Activated naive CD8-positive, alpha-beta T cell treated with anti-CD3 and anti-CD28 coated beads, Interleukin-2, amount 50 U/mL, for 24 hours (primary cell): ENCODE measurements around the gene AIDA.

Experiments used
- ATAC-seq: fragments of 150-1000 bp; cut with Tn5 transposase; one replicate; pipeline ENCODE4 v1.10.0; 2021
- DNase-seq: peaks from one replicate; pipeline ENCODE4 v3.0.0; 2021
- H3K27ac Mint-ChIP-seq: one replicate; pipeline ENCODE4 v1.8.0; 2021; ENCODE audit warnings: mild to moderate bottlenecking, mixed read lengths
- H3K27me3 Mint-ChIP-seq: one replicate; pipeline ENCODE4 v1.8.0; 2021; ENCODE audit warnings: mixed read lengths
- H3K36me3 Mint-ChIP-seq: one replicate; pipeline ENCODE4 v1.8.0; 2021; ENCODE audit warnings: low read depth, mixed read lengths
- H3K4me1 Mint-ChIP-seq: one replicate; pipeline ENCODE4 v1.8.0; 2021; ENCODE audit warnings: mixed read lengths
- H3K4me3 Mint-ChIP-seq: one replicate; pipeline ENCODE4 v1.8.0; 2021; ENCODE audit warnings: mild to moderate bottlenecking, moderate library complexity, mixed read lengths
- H3K9me3 Mint-ChIP-seq: one replicate; pipeline ENCODE4 v1.8.0; 2021; ENCODE audit warnings: mixed read lengths

AIDA gene

GRCh38 chr1:222643606-222643937 is 68.7 kb downstream of the AIDA start:
- Mint-ChIP-seq H3K36me3 (peaks cover 9% of the 10 kb centered on the region), H3K4me1 (peaks cover 24% of the 10 kb centered on the region), H3K9me3 (no peaks in the 10 kb centered on the region), H3K27me3 (no peaks in the 10 kb centered on the region), H3K27ac (peak overlapping the region; percentile 98), H3K4me3 (peak overlapping the region; percentile 94)
- ATAC-seq = no peak
- no peak for DNase-seq

- peaks cover 11% of the 10 kb centered on the region for H3K36me3 Mint-ChIP-seq
- peak overlapping the region; percentile 7 for H3K4me3 Mint-ChIP-seq
- H3K9me3 Mint-ChIP-seq = no peaks in the 10 kb centered on the region
- peaks cover 23% of the 10 kb centered on the region for H3K4me1 Mint-ChIP-seq
- no peaks in the 10 kb centered on the region for H3K27me3 Mint-ChIP-seq
- DNase-seq (no peak), ATAC-seq (no peak)
- H3K27ac Mint-ChIP-seq = peak overlapping the region; percentile 23
Measured at GRCh38 chr1:222642468-222642867, 69.8 kb downstream of the AIDA start.

GRCh38 chr1:222641269-222641948 is 70.9 kb downstream of the AIDA start:
- ATAC-seq (no peak), DNase-seq (no peak)
- Mint-ChIP-seq H3K27ac (no peak overlapping the region), H3K36me3 (peaks cover 10% of the 10 kb centered on the region), H3K27me3 (no peaks in the 10 kb centered on the region), H3K9me3 (no peaks in the 10 kb centered on the region), H3K4me3 (no peak overlapping the region), H3K4me1 (peaks cover 21% of the 10 kb centered on the region)

GRCh38 chr1:222634180-222635013 is 77.9 kb downstream of the AIDA start:
- H3K27me3 Mint-ChIP-seq = no peaks in the 10 kb centered on the region
- peak; percentile 78 for ATAC-seq
- peaks cover 7% of the 10 kb centered on the region for H3K4me1 Mint-ChIP-seq
- H3K27ac Mint-ChIP-seq = no peak overlapping the region
- H3K9me3 Mint-ChIP-seq = no peaks in the 10 kb centered on the region
- no peak overlapping the region for H3K4me3 Mint-ChIP-seq
- H3K36me3 Mint-ChIP-seq = peaks cover 30% of the 10 kb centered on the region
- peak; percentile 63 for DNase-seq

- no peak overlapping the region for H3K4me3 Mint-ChIP-seq
- no peak overlapping the region for H3K27ac Mint-ChIP-seq
- ATAC-seq = no peak
- H3K27me3 Mint-ChIP-seq = no peaks in the 10 kb centered on the region
- H3K9me3 Mint-ChIP-seq = no peaks in the 10 kb centered on the region
- H3K4me1 Mint-ChIP-seq = peaks cover 7% of the 10 kb centered on the region
- no peak for DNase-seq
- H3K36me3 Mint-ChIP-seq = peaks cover 36% of the 10 kb centered on the region
Measured at GRCh38 chr1:222632749-222633148, 79.5 kb downstream of the AIDA start.

GRCh38 chr1:222631611-222632208 is 80.6 kb downstream of the AIDA start:
- H3K4me1 Mint-ChIP-seq = peaks cover 7% of the 10 kb centered on the region
- peaks cover 33% of the 10 kb centered on the region for H3K36me3 Mint-ChIP-seq
- no peak overlapping the region for H3K4me3 Mint-ChIP-seq
- ATAC-seq (no peak), DNase-seq (no peak)
- no peaks in the 10 kb centered on the region for H3K27me3 Mint-ChIP-seq
- no peak overlapping the region for H3K27ac Mint-ChIP-seq
- no peaks in the 10 kb centered on the region for H3K9me3 Mint-ChIP-seq

- H3K4me1 Mint-ChIP-seq = peaks cover 7% of the 10 kb centered on the region
- H3K27ac Mint-ChIP-seq = no peak overlapping the region
- DNase-seq (no peak), ATAC-seq (no peak)
- H3K36me3 Mint-ChIP-seq = peaks cover 35% of the 10 kb centered on the region
- H3K9me3 Mint-ChIP-seq = no peaks in the 10 kb centered on the region
- H3K4me3 Mint-ChIP-seq = no peak overlapping the region
- no peaks in the 10 kb centered on the region for H3K27me3 Mint-ChIP-seq
Measured at GRCh38 chr1:222629921-222630535, 82.3 kb downstream of the AIDA start.

- peaks cover 33% of the 10 kb centered on the region for H3K36me3 Mint-ChIP-seq
- ATAC-seq = no peak
Measured at GRCh38 chr1:222627232-222627631, 85.1 kb downstream of the AIDA start.

GRCh38 chr1:222624214-222624613 is 88.1 kb downstream of the AIDA start:
- Mint-ChIP-seq H3K36me3 (peaks cover 35% of the 10 kb centered on the region), H3K4me3 (no peak overlapping the region), H3K4me1 (peaks cover 21% of the 10 kb centered on the region), H3K27me3 (no peaks in the 10 kb centered on the region), H3K27ac (no peak overlapping the region), H3K9me3 (no peaks in the 10 kb centered on the region)
- no peak for DNase-seq
- ATAC-seq = no peak

More at GRCh38 chr1:222627232-222627631, 85.1 kb downstream of the AIDA start:
- no peak for DNase-seq
- Mint-ChIP-seq H3K4me1 (peaks cover 2% of the 10 kb centered on the region), H3K9me3 (no peaks in the 10 kb centered on the region), H3K4me3 (no peak overlapping the region), H3K27me3 (no peaks in the 10 kb centered on the region), H3K27ac (no peak overlapping the region)

GRCh38 chr1:222623458-222623857 is 88.8 kb downstream of the AIDA start:
- Mint-ChIP-seq H3K27me3 (no peaks in the 10 kb centered on the region), H3K36me3 (peaks cover 30% of the 10 kb centered on the region), H3K4me3 (no peak overlapping the region), H3K4me1 (peaks cover 26% of the 10 kb centered on the region), H3K27ac (no peak overlapping the region), H3K9me3 (no peaks in the 10 kb centered on the region)
- DNase-seq = no peak
- ATAC-seq = no peak

GRCh38 chr1:222622765-222623164 is 89.5 kb downstream of the AIDA start:
- Mint-ChIP-seq H3K9me3 (no peaks in the 10 kb centered on the region), H3K4me1 (peaks cover 26% of the 10 kb centered on the region), H3K27ac (no peak overlapping the region), H3K4me3 (no peak overlapping the region), H3K36me3 (peaks cover 25% of the 10 kb centered on the region), H3K27me3 (no peaks in the 10 kb centered on the region)
- no peak for DNase-seq
- no peak for ATAC-seq

- no peak for DNase-seq
- Mint-ChIP-seq H3K4me1 (peaks cover 28% of the 10 kb centered on the region), H3K36me3 (peaks cover 17% of the 10 kb centered on the region), H3K27ac (no peak overlapping the region), H3K4me3 (no peak overlapping the region), H3K27me3 (peaks cover 1% of the 10 kb centered on the region), H3K9me3 (no peaks in the 10 kb centered on the region)
- ATAC-seq = no peak
Measured at GRCh38 chr1:222620566-222620965, 91.7 kb downstream of the AIDA start.

- Mint-ChIP-seq H3K27me3 (peaks cover 7% of the 10 kb centered on the region), H3K36me3 (peaks cover 13% of the 10 kb centered on the region), H3K27ac (peak overlapping the region; percentile 56), H3K4me1 (peaks cover 28% of the 10 kb centered on the region), H3K9me3 (no peaks in the 10 kb centered on the region), H3K4me3 (peak overlapping the region; percentile 79)
- ATAC-seq (no peak), DNase-seq (peak; percentile 18)
Measured at GRCh38 chr1:222618880-222619596, 93.3 kb downstream of the AIDA start.
